ENCODE measurements around the gene CPSF2.

DNA sequence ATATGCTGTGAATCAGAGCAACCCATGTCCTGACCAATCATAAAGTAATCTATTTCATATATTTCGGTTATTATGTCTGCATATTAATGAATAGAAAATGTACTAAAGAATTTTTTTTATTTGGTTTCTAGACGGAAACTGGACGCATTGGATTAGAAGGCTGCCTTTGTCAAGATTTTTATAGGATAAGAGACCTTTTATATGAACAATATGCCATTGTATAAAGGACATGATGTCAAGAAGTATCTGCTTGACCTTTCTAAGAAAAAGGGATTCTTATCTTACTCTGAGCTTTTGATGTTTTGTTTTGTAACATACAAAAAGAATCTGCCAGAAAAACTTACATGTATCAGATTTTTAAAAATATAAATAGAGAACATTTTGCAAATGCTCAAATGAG, 39.8 kb downstream of the CPSF2 start:
- no peak for TF ChIP-seq CTCF (IDR thresholded peaks at IDR 0.05)
- no peak for TF ChIP-seq POLR2A (IDR thresholded peaks at IDR 0.05)
- TF ChIP-seq POLR2AphosphoS5 (IDR thresholded peaks at IDR 0.05), result no peak

All from stomach (tissue), 4 donors.